DMS53 (cell line): ENCODE data around the gene TRANK1.

Source experiments
- DNase-seq: peaks from one replicate; lab custom pipeline; 2025; lab: John Stamatoyannopoulos, UW

TRANK1 gene

GRCh38 chr3:36800533-36801116, 144.2 kb downstream of the TRANK1 start:
- DNase-seq, result no peak

GRCh38 chr3:36796881-36797280, 148.0 kb downstream of the TRANK1 start:
- peak; percentile 36 for DNase-seq

- no peak for DNase-seq
Observed at GRCh38 chr3:36796161-36796560, 148.7 kb downstream of the TRANK1 start.

GRCh38 chr3:36795622-36796021, 149.2 kb downstream of the TRANK1 start:
- no peak for DNase-seq

GRCh38 chr3:36792342-36792741, 152.5 kb downstream of the TRANK1 start:
- peak; percentile 39 for DNase-seq

- no peak for DNase-seq
Observed at GRCh38 chr3:36790765-36791164, 154.1 kb downstream of the TRANK1 start.

GRCh38 chr3:36786921-36787890, 157.6 kb downstream of the TRANK1 start:
- DNase-seq, result no peak

GRCh38 chr3:36784138-36784635, 160.7 kb downstream of the TRANK1 start:
- no peak for DNase-seq

GRCh38 chr3:36777424-36778218, 167.2 kb downstream of the TRANK1 start:
- DNase-seq, result no peak
